Adrenal gland (tissue), 5 donors: ENCODE measurements around the gene FOLR1.

Experiments
- CTCF ChIP-seq, 6 experiments: fragments of 450-650 bp in 4 of 6; fragments of 200-600 bp in 2 of 6; sonication (generic) in 1 of 6; IDR thresholded peaks; 1 replicate in 5 of 6; 2 replicates in 1 of 6; pipeline versions ENCODE4 v1.5.1 to v1.8.0; 2016 to 2021; ENCODE audit warnings: antibody characterized with exemption in 6 of 6, mild to moderate bottlenecking in 2 of 6, moderate library complexity in 1 of 6
- POLR2A ChIP-seq, 2 donors: fragments of 450-650 bp; IDR thresholded peaks; one replicate each; pipeline ENCODE4 v1.6.1; 2017; ENCODE audit warnings: antibody characterized with exemption in 2 of 2, mild to moderate bottlenecking in 2 of 2, moderate library complexity in 1 of 2
- donor health status: DM: no; HTN: no; CAD: no.

- TF ChIP-seq POLR2A (IDR thresholded peaks at IDR 0.05) (no peak), CTCF (IDR thresholded peaks at IDR 0.05) (no peak)
Measured at GRCh38 chr11:72234920-72235319, 43.0 kb downstream of the FOLR1 start.
